ENCODE data around the gene CCDC197. TPM values are rescaled to one million over a fixed set of nuclear protein-coding genes. Genes with fewer than 3 reads are reported as not detected.

Gene CCDC197
- total RNA-seq, 4 donors from 2014 or later, result not detected

DNA sequence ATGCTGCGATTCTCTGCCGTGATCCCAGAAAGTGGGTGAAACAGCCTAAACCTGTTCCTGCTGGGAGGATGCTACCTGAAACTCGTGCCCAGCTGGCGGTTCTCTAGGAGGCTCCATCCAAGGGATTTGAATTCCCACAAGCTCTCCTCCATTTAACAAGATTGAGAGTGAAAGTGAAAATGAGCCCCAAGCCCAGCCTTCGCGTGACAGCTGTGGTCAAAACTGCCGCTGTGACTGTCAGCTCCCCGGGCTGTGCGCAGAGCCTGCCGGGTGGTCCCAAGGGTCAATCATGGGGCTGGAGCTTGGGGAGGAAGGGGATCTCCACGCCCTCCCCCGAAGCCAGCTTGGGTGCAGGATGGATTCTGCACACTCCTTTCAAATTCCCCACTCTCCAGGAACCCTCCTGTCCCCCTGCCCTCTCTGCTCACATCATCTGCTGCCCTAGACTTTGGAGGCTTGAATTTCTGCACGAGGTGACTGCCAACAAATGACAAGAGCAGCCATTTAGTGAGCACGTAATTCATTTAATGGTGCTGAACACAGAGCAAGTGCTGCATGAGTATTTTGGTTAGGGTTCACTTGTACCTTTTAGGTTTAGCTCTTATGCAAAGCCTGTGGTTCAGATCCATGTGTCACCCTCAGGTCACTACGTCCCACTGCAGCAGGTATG, 26.0 kb upstream of the CCDC197 start:
- Histone ChIP-seq H3K27me3 (no peaks in the 10 kb centered on the region), H3K9me3 (no peaks in the 10 kb centered on the region), H3K27ac (peak overlapping the region; percentile 26 to 51), H3K4me3 (no peak overlapping the region), H3K36me3 (no peaks in the 10 kb centered on the region), H3K4me1 (peaks cover 0 to 11% of the 10 kb centered on the region in 2 donors)
- DNase-seq, result no peak
- intact Hi-C loops (cut with DNase I; ENCODE audit: low total_unique reads), result no loop called here
- TF ChIP-seq, protein P1, sequence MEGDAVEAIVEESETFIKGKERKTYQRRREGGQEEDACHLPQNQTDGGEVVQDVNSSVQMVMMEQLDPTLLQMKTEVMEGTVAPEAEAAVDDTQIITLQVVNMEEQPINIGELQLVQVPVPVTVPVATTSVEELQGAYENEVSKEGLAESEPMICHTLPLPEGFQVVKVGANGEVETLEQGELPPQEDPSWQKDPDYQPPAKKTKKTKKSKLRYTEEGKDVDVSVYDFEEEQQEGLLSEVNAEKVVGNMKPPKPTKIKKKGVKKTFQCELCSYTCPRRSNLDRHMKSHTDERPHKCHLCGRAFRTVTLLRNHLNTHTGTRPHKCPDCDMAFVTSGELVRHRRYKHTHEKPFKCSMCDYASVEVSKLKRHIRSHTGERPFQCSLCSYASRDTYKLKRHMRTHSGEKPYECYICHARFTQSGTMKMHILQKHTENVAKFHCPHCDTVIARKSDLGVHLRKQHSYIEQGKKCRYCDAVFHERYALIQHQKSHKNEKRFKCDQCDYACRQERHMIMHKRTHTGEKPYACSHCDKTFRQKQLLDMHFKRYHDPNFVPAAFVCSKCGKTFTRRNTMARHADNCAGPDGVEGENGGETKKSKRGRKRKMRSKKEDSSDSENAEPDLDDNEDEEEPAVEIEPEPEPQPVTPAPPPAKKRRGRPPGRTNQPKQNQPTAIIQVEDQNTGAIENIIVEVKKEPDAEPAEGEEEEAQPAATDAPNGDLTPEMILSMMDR (IDR thresholded peaks at IDR 0.05), result no peak
- TF ChIP-seq POLR2A (IDR thresholded peaks at IDR 0.05), result no peak

DNA sequence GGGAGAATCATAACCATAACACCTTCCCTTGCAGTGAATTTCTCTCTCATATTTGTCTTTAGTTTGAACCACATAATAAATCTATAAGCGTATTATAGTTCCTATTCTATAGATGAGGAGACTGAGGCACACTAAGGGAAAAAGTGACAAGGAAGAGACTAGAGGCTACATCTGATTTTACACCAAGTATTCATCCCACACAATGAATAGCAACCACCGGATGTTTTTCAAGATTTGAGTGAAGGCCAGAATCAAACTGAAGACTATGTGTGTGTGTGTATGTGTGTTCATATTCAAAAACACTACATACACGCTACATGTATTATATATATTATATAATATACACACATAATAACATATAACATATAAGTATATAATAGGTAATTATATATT, 25.5 kb upstream of the CCDC197 start:
- peak overlapping the region in 1 of 2 donors; percentile 7 for H3K27ac ChIP-seq
- intact Hi-C loops (cut with DNase I; ENCODE audit: low total_unique reads), result no loop called here
- no peak for TF ChIP-seq POLR2A (IDR thresholded peaks at IDR 0.05)
- TF ChIP-seq, protein P1 (IDR thresholded peaks at IDR 0.05), result no peak
- no peak for DNase-seq
- peaks cover 0 to 11% of the 10 kb centered on the region in 2 donors for H3K4me1 ChIP-seq
- no peaks in the 10 kb centered on the region for H3K36me3 ChIP-seq
- H3K4me3 ChIP-seq, result no peak overlapping the region
- no peaks in the 10 kb centered on the region for H3K27me3 ChIP-seq
- no peaks in the 10 kb centered on the region for H3K9me3 ChIP-seq

DNA sequence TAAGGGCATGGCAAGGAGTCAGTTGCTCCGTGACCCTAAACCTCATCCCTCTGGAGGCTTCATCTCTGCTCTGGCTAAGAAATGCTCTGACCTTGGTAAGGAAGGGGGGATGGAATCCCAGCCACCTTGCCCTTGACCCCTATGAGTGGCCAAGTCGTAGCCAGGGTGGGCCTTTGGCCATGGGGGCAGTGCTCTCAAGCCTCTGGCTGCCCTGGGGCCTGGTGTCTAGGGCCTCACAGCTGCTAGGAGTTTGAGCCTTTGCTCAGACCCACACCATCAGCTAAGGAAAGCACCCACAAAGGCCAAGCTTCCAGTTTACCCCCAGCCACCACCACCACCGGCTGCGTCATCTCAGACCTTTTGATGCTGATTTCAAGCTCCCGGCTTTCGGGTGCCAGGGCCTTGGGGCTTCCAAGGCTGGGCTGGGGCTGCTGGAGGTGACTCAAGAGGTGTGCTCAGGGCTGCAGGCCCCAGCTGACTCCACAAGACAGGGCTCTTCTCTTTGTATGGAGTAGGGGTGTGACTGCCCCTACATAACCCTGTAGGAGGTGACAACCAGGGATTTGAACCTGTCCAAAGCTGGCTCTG, 24.4 kb upstream of the CCDC197 start:
- Histone ChIP-seq H3K4me3 (no peak overlapping the region), H3K27ac (peak overlapping the region; percentile 13 to 60), H3K27me3 (no peaks in the 10 kb centered on the region), H3K9me3 (no peaks in the 10 kb centered on the region), H3K36me3 (no peaks in the 10 kb centered on the region), H3K4me1 (peaks cover 0 to 11% of the 10 kb centered on the region in 2 donors)
- TF ChIP-seq POLR2A (IDR thresholded peaks at IDR 0.05), result no peak
- TF ChIP-seq, protein P1 (IDR thresholded peaks at IDR 0.05), result no peak
- no peak for DNase-seq
- intact Hi-C loops (cut with DNase I; ENCODE audit: low total_unique reads), result no loop called here

DNA sequence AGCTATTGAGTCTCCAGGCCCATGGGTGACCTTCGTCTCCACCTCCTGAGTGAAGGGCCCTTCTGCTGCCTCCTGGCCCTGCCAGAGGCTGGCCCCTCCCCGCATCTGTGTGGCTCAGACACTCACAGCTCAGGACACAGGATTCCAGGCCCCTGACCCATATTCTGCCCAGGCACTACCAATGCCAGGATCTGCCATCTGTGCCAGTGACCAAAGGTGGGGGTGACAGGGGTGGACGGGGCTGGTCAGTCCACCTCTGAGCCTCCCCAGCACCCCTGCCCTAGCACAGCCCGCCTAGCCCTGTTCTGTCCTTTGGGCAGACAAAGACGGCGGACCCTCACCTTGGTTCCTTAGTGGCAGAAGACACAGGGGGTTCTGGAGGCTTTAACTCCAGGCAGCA, 23.5 kb upstream of the CCDC197 start:
- TF ChIP-seq POLR2A (IDR thresholded peaks at IDR 0.05), result no peak
- TF ChIP-seq, protein P1 (IDR thresholded peaks at IDR 0.05), result no peak
- H3K4me1 ChIP-seq, result peaks cover 0 to 11% of the 10 kb centered on the region in 2 donors
- H3K27ac ChIP-seq, result peak overlapping the region; percentile 57 to 92
- H3K4me3 ChIP-seq, result peak overlapping the region in 1 of 2 donors; percentile 10
- H3K9me3 ChIP-seq, result no peaks in the 10 kb centered on the region
- no peaks in the 10 kb centered on the region for H3K36me3 ChIP-seq
- intact Hi-C loops (cut with DNase I; ENCODE audit: low total_unique reads), result no loop called here
- DNase-seq, result no peak
- no peaks in the 10 kb centered on the region for H3K27me3 ChIP-seq

DNA sequence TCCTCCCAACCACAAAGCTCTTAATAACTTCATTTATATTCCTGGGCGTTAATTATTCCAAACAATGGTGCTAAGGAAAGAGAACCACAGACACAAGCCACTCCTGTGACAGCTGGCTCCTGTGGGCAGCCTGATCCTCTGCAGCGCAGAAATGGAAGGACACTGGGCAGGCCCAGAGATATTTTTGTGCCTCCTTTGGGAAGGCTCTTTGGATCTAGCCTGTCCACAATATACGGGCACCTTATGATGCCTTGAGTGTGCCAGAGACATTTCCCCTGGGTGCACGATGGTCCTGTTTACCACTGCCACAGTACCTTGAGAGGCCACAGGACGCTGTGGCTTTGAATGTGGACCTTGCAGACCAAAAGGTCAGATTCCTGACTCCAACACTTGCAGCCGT, 22.8 kb upstream of the CCDC197 start:
- no peak for DNase-seq
- Histone ChIP-seq H3K27me3 (no peaks in the 10 kb centered on the region), H3K4me3 (peak overlapping the region; percentile 40 to 45), H3K36me3 (no peaks in the 10 kb centered on the region), H3K9me3 (no peaks in the 10 kb centered on the region), H3K27ac (peak overlapping the region; percentile 57 to 92), H3K4me1 (peaks cover 0 to 11% of the 10 kb centered on the region in 2 donors)
- TF ChIP-seq POLR2A (IDR thresholded peaks at IDR 0.05), result no peak
- TF ChIP-seq, protein P1 (IDR thresholded peaks at IDR 0.05), result no peak
- intact Hi-C loops (cut with DNase I; ENCODE audit: low total_unique reads), result no loop called here

Measured in uterus (tissue), 4 donors.